SH-SY5Y (cell line): ENCODE results near the gene IFIT5.

Experiments used
- GATA2 ChIP-seq: IDR thresholded peaks from 2 replicates; pipeline ENCODE4 v1.6.1; 2011; ENCODE audit warnings: mild to moderate bottlenecking, low read depth, low read length
- GATA3 ChIP-seq: IDR thresholded peaks from 2 replicates; pipeline ENCODE4 v1.6.1; 2011; ENCODE audit warnings: low read depth, mild to moderate bottlenecking, low read length, moderate library complexity

- TF ChIP-seq GATA2, result no peak
- TF ChIP-seq GATA3, result no peak
Measured at GRCh38 chr10:89452193-89452592, 37.8 kb downstream of the IFIT5 start.
